ENCODE data around the gene BAG3.
"Not testable (repeated sequence)": the region's sequence is repeated elsewhere in the genome, so short reads cannot be mapped to it uniquely, and the experiment has no call there.

The BAG3 gene

GRCh38 chr10:119694608-119695007 lies 43.4 kb downstream of the BAG3 start:
- no peak for DNase-seq

- no peak for DNase-seq
These were observed 49.3 kb downstream of the BAG3 start for GRCh38 chr10:119700321-119700954.

GRCh38 chr10:119701861-119702260 lies 50.7 kb downstream of the BAG3 start:
- no peak for DNase-seq

GRCh38 chr10:119702583-119702982 lies 51.4 kb downstream of the BAG3 start:
- no peak for DNase-seq

GRCh38 chr10:119703903-119704508 lies 52.8 kb downstream of the BAG3 start:
- DNase-seq = no peak

GRCh38 chr10:119705434-119705831 lies 54.3 kb downstream of the BAG3 start:
- DNase-seq = no peak

- DNase-seq = peak; percentile 13
These were observed 55.5 kb downstream of the BAG3 start for GRCh38 chr10:119706521-119707278.

GRCh38 chr10:119707331-119707730 lies 56.2 kb downstream of the BAG3 start:
- DNase-seq = not testable (repeated sequence)

GRCh38 chr10:119710935-119711334 lies 59.8 kb downstream of the BAG3 start:
- DNase-seq = not testable (repeated sequence)

- no peak for DNase-seq
These were observed 62.7 kb downstream of the BAG3 start for GRCh38 chr10:119713744-119714483.

- DNase-seq = no peak
These were observed 63.3 kb downstream of the BAG3 start for GRCh38 chr10:119714484-119714816.

- no peak for DNase-seq
These were observed 64.7 kb downstream of the BAG3 start for GRCh38 chr10:119715628-119716505.

GRCh38 chr10:119723161-119723560 lies 72.0 kb downstream of the BAG3 start:
- DNase-seq = no peak

GRCh38 chr10:119723624-119724023 lies 72.4 kb downstream of the BAG3 start:
- DNase-seq = no peak

- DNase-seq = peak; percentile 80
These were observed 73.7 kb downstream of the BAG3 start for GRCh38 chr10:119724593-119725516.

- DNase-seq = no peak
These were observed 74.3 kb downstream of the BAG3 start for GRCh38 chr10:119725517-119725827.

- DNase-seq = peak; percentile 99
These were observed 74.9 kb downstream of the BAG3 start, which contains the start of gene INPP5F for GRCh38 chr10:119725828-119726675. TSS of gene INPP5F (plus strand) at chr10:119726050. CDS start at chr10:119726263, 213 bp downstream.

- peak; percentile 38 for DNase-seq
These were observed 75.6 kb downstream of the BAG3 start for GRCh38 chr10:119726676-119727261.
